Smooth muscle cell (in vitro differentiated cells): ENCODE measurements around the gene AFG3L2. TPM values are rescaled to one million over a fixed set of nuclear protein-coding genes. Genes with fewer than 3 reads are reported as not detected.

ENCODE experiments used
- DNase-seq: peaks from one replicate; lab custom pipeline; 2025; ENCODE audit not compliant: unreplicated experiment; lab: John Stamatoyannopoulos, UW
- H2AFZ ChIP-seq: fragments of 200-600 bp; sonication (generic); 2 replicates; pipeline ENCODE4 v1.6.0; 2016; ENCODE audit warnings: antibody characterized with exemption, low read depth, mild to moderate bottlenecking
- H3F3A ChIP-seq: fragments of 200-600 bp; sonication (generic); 2 replicates; pipeline ENCODE4 v1.6.0; 2017; ENCODE audit warnings: antibody characterized with exemption, low read depth
- H3K27ac ChIP-seq: fragments of 200-600 bp; sonication (generic); 2 replicates; pipeline ENCODE4 v1.5.1; 2016; ENCODE audit warnings: low read depth, mild to moderate bottlenecking
- H3K27me3 ChIP-seq: fragments of 200-600 bp; sonication (generic); 2 replicates; pipeline ENCODE4 v1.6.1; 2016; ENCODE audit warnings: low read depth, mild to moderate bottlenecking
- H3K36me3 ChIP-seq: fragments of 200-600 bp; sonication (generic); 2 replicates; pipeline ENCODE4 v1.5.1; 2016; ENCODE audit warnings: low read depth
- H3K4me1 ChIP-seq: fragments of 200-600 bp; sonication (generic); 2 replicates; pipeline ENCODE4 v1.5.1; 2016; ENCODE audit warnings: low read depth
- H3K4me2 ChIP-seq: fragments of 200-600 bp; sonication (generic); 2 replicates; pipeline ENCODE4 v1.6.0; 2016; ENCODE audit warnings: mild to moderate bottlenecking
- H3K4me3 ChIP-seq: fragments of 200-600 bp; sonication (generic); 2 replicates; pipeline ENCODE4 v1.5.1; 2016; ENCODE audit warnings: mild to moderate bottlenecking
- H3K79me2 ChIP-seq: fragments of 200-600 bp; sonication (generic); 2 replicates; pipeline ENCODE4 v1.6.0; 2016; ENCODE audit warnings: low read depth, mild to moderate bottlenecking
- H3K9ac ChIP-seq: fragments of 200-600 bp; sonication (generic); 2 replicates; pipeline ENCODE4 v1.6.0; 2016; ENCODE audit warnings: low read depth
- H3K9me3 ChIP-seq: fragments of 200-600 bp; sonication (generic); replicated peaks from 2 replicates; pipeline ENCODE4 v1.5.1; 2016; ENCODE audit warnings: low read depth
- H4K20me1 ChIP-seq: fragments of 200-600 bp; sonication (generic); 2 replicates; pipeline ENCODE4 v1.6.0; 2016; ENCODE audit warnings: low read depth
- WGBS: methylation state at CpG from one replicate; pipeline ENCODE4 v1.1.7; 2016; ENCODE audit warnings: low lambda C conversion rate; 5-methylcytosine and 5-hydroxymethylcytosine counted together
- polyA plus RNA-seq: library from polyadenylated mRNA; unstranded; fragments of >200 nt; fragmentation: Nextera tagmentation; extraction: Ambion mirVana; gene quantifications from 2 replicates; pipeline ENCODE4 v1.2.1, GENCODE V29; 2016
- total RNA-seq: library from RNA; depleted of rRNA; stranded (reverse); fragments of >200 nt; gene quantifications from 2 replicates; pipeline ENCODE4 v1.2.3, GENCODE V29; 2014
- TF ChIP-seq, protein P1 (sequence below): fragments of 200-600 bp; sonication (generic); IDR thresholded peaks from 2 replicates; pipeline ENCODE4 v1.5.1; 2017; ENCODE audit warnings: borderline replicate concordance, mild to moderate bottlenecking, antibody characterized with exemption; ENCODE audit not compliant: insufficient read depth, poor library complexity, severe bottlenecking

AFG3L2 gene
- total and polyA plus RNA-seq, 2 experiments from 2014 or later: 21.6 to 24.3 TPM

DNA sequence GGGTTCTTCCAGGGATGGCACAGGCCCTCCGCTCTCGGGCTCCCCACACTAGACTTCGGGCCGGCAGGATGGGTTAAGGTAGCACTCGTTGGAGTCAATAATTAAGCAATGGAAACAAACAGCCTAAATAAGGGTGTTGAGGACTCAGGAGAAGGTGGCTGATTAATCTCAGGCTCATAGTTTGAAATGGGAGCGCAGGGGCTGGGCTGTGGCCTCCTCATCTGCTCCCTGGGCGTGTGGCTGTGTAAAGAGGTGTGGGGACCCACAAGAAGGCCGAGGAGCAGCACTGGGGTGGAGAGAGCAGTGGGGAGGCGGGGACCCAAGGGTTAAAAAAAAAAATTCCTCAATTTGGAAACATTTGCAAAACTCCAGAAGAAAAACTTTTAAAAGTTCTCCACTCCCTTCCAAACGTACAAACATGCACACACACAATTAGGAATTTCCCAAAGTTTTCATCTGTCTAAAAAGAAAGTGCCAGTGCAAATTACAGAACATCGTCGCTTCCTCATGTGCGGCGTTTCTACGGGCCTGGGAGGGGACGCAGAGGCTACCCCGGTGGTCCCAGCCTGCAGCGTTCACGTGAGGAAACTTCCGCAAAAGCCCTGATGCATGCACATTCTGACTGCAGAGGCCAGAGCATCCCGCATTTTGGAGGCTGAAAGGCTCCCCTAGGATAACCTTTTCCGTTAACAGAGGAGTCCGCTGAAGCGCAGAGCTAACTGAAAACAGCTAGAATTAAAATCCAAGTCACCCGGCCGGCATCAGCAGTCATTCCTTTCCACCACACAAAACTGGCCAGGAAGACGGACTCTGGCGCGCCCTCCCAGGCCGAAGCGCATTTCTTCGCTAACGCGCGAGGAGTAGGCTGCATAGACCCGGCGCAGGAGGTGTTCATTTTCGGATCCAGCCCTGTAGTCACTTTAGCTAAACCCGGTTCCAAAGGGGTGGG is 70.0 kb downstream of the AFG3L2 start:
- H3K4me2 ChIP-seq: peak overlapping the region; percentile 84
- H3K4me1 ChIP-seq: peaks cover 21% of the 10 kb centered on the region
- TF ChIP-seq, protein P1, sequence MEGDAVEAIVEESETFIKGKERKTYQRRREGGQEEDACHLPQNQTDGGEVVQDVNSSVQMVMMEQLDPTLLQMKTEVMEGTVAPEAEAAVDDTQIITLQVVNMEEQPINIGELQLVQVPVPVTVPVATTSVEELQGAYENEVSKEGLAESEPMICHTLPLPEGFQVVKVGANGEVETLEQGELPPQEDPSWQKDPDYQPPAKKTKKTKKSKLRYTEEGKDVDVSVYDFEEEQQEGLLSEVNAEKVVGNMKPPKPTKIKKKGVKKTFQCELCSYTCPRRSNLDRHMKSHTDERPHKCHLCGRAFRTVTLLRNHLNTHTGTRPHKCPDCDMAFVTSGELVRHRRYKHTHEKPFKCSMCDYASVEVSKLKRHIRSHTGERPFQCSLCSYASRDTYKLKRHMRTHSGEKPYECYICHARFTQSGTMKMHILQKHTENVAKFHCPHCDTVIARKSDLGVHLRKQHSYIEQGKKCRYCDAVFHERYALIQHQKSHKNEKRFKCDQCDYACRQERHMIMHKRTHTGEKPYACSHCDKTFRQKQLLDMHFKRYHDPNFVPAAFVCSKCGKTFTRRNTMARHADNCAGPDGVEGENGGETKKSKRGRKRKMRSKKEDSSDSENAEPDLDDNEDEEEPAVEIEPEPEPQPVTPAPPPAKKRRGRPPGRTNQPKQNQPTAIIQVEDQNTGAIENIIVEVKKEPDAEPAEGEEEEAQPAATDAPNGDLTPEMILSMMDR: no peak
- H3K27ac ChIP-seq: peak overlapping the region; percentile 86
- peaks cover 8% of the 10 kb centered on the region for H3F3A ChIP-seq
- H3K9ac ChIP-seq: peak overlapping the region; percentile 88
- H3K4me3 ChIP-seq: peak overlapping the region; percentile 96
- WGBS: 13% methylated on average over 39 of the region's 39 CpGs
- H4K20me1 ChIP-seq: peaks cover 34% of the 10 kb centered on the region
- peaks cover 46% of the 10 kb centered on the region for H3K79me2 ChIP-seq
- peak; percentile 50 for DNase-seq
- peaks cover 6% of the 10 kb centered on the region for H3K9me3 ChIP-seq
- no peaks in the 10 kb centered on the region for H3K27me3 ChIP-seq
- peaks cover 17% of the 10 kb centered on the region for H3K36me3 ChIP-seq
- H2AFZ ChIP-seq: peak overlapping the region; percentile 5

DNA sequence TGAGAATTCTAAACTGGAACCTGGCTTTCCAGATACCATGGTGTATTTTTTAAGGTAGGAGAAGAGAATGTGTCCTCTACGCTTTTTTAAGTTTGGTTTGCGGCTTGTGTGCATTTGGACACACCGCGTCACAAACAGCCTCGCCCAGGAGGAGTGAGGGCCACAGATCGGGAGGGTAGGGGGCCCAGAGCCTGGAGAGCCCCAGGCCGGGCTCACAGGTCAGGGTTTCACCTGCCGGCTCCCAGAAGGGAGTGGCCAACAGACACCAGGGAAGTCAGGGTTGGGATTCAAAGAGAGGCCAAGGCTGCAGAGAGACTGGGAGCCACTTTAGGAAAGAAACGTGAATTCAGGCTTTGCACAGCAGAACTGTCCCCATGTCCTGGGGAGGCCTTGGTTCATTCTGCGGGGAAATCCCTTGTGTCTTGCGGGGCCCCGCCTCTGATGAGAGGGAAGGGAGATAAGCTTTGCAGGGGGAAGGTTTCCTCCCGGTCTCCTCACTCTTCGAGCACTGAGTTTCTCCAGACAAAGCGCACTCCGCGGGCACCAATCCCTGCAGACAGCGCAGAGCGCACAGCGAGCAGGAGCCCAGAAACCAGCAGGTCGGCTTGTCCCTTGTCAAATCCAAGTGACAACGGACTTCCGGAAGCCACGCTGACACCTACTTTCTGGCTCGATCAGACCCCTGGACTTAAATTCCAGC is 70.9 kb downstream of the AFG3L2 start:
- peak overlapping the region; percentile 96 for H3K4me3 ChIP-seq
- H4K20me1 ChIP-seq: peaks cover 25% of the 10 kb centered on the region
- no peaks in the 10 kb centered on the region for H3K9me3 ChIP-seq
- H3F3A ChIP-seq: peaks cover under 1% of the 10 kb centered on the region
- TF ChIP-seq, protein P1: no peak
- H3K4me2 ChIP-seq: peak overlapping the region; percentile 84
- peak overlapping the region; percentile 19 for H3K27ac ChIP-seq
- no peaks in the 10 kb centered on the region for H3K27me3 ChIP-seq
- H3K79me2 ChIP-seq: peaks cover 36% of the 10 kb centered on the region
- 40% methylated on average over 25 of the region's 25 CpGs for WGBS
- H2AFZ ChIP-seq: no peak overlapping the region
- peaks cover 8% of the 10 kb centered on the region for H3K36me3 ChIP-seq
- H3K4me1 ChIP-seq: peaks cover 21% of the 10 kb centered on the region
- H3K9ac ChIP-seq: no peak overlapping the region
- no peak for DNase-seq

DNA sequence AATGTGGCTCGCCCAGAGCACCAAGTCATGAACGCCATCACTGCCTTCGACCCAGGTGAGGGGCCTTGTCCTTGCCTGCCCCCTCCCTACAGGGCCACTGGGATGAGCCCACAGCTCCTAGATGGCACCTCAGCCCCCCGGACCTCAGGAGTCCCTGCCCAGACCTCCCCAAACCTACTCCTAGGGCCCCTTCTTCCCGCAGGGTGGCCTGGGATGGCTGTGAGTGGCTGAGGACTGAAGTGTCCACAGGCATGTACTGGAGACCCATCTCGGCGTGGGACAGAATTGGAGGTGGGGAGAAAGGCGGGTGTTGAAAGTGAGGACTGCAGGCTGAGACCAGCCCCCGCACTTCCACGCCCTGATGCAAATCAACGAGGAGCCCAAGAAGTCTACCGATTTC is 71.8 kb downstream of the AFG3L2 start:
- Histone ChIP-seq H3K9me3 (no peaks in the 10 kb centered on the region), H2AFZ (no peak overlapping the region), H3K79me2 (peaks cover 27% of the 10 kb centered on the region), H3K4me2 (no peak overlapping the region), H4K20me1 (peaks cover 16% of the 10 kb centered on the region), H3K4me1 (peaks cover 21% of the 10 kb centered on the region), H3K27ac (no peak overlapping the region), H3F3A (no peaks in the 10 kb centered on the region), H3K27me3 (no peaks in the 10 kb centered on the region), H3K9ac (no peak overlapping the region), H3K36me3 (no peaks in the 10 kb centered on the region), H3K4me3 (no peak overlapping the region)
- TF ChIP-seq, protein P1: no peak
- DNase-seq: no peak
- WGBS: 94% methylated on average over 12 of the region's 12 CpGs
